Tibial artery (tissue), 4 donors: ENCODE results near the gene SEPTIN7.

Experiments
- DNase-seq, 2 donors: peaks; one replicate each; pipeline ENCODE4 v3.0.0-alpha.2; 2019
- H3K27ac ChIP-seq, 2 donors: fragments of 200-600 bp; sonication (generic) in 1 of 2; 1 replicate in 1 of 2; 2 replicates in 1 of 2; pipeline ENCODE4 v1.5.1; 2018 to 2019; ENCODE audit warnings: mild to moderate bottlenecking in 1 of 2
- H3K27me3 ChIP-seq, 2 donors: fragments of 200-600 bp; sonication (generic) in 1 of 2; one replicate each; pipeline versions ENCODE4 v1.5.1 to v1.6.0; 2016 to 2019
- H3K36me3 ChIP-seq, 3 donors: fragments of 200-600 bp; sonication (generic) in 2 of 3; one replicate each; pipeline ENCODE4 v1.5.1; 2016 to 2019; ENCODE audit warnings: mild to moderate bottlenecking in 2 of 3
- H3K4me1 ChIP-seq, 4 donors: fragments of 200-600 bp; sonication (generic) in 2 of 4; 1 replicate in 3 of 4; 2 replicates in 1 of 4; pipeline ENCODE4 v1.5.1; 2016 to 2019
- H3K4me3 ChIP-seq, 2 donors: fragments of 200-600 bp; sonication (generic) in 1 of 2; 1 replicate in 1 of 2; 2 replicates in 1 of 2; pipeline ENCODE4 v1.5.1; 2018 to 2019; ENCODE audit warnings: mild to moderate bottlenecking in 2 of 2
- H3K9me3 ChIP-seq, 3 donors: fragments of 200-600 bp; sonication (generic) in 1 of 3; one replicate each; pipeline ENCODE4 v1.5.1; 2016 to 2019
- CTCF ChIP-seq, 2 experiments: fragments of 200-600 bp in 1 of 2; fragments of 450-650 bp in 1 of 2; IDR thresholded peaks; one replicate each; pipeline ENCODE4 v1.5.1; 2017 to 2019; ENCODE audit warnings: antibody characterized with exemption in 2 of 2, mild to moderate bottlenecking in 1 of 2, moderate library complexity in 1 of 2
- intact Hi-C: fragments of 100-400 bp; cut with DNase I; formaldehyde crosslinking; loops from one replicate; pipeline ENCODE4 v1.15.0; 2023; ENCODE audit warnings: low total_unique reads

The SEPTIN7 gene

GRCh38 chr7:35781200-35781701 is 19.6 kb upstream of the SEPTIN7 start:
- Histone ChIP-seq H3K4me1 (peaks cover 0 to 13% (median 0%) of the 10 kb centered on the region in 4 donors), H3K36me3 (no peaks in the 10 kb centered on the region), H3K9me3 (no peaks in the 10 kb centered on the region), H3K27me3 (no peaks in the 10 kb centered on the region), H3K4me3 (no peak overlapping the region), H3K27ac (no peak overlapping the region)
- no peak for TF ChIP-seq CTCF (IDR thresholded peaks at IDR 0.05)
- DNase-seq = no peak
- intact Hi-C loops = no loop called here

GRCh38 chr7:35781767-35782515 is 18.9 kb upstream of the SEPTIN7 start:
- Histone ChIP-seq H3K9me3 (no peaks in the 10 kb centered on the region), H3K27me3 (no peaks in the 10 kb centered on the region), H3K4me1 (peaks cover 0 to 12% (median 0%) of the 10 kb centered on the region in 4 donors), H3K4me3 (no peak overlapping the region), H3K27ac (no peak overlapping the region), H3K36me3 (no peaks in the 10 kb centered on the region)
- no peak for DNase-seq
- intact Hi-C loops = no loop called here
- no peak for TF ChIP-seq CTCF (IDR thresholded peaks at IDR 0.05)

GRCh38 chr7:35784332-35784731 is 16.5 kb upstream of the SEPTIN7 start:
- no peaks in the 10 kb centered on the region for H3K36me3 ChIP-seq
- DNase-seq = no peak
- H3K27ac ChIP-seq = no peak overlapping the region
- intact Hi-C loops = no loop called here
- TF ChIP-seq CTCF (IDR thresholded peaks at IDR 0.05) = no peak
- H3K4me3 ChIP-seq = no peak overlapping the region
- H3K4me1 ChIP-seq = peaks cover 0 to 8% (median 0%) of the 10 kb centered on the region in 4 donors
- H3K9me3 ChIP-seq = no peaks in the 10 kb centered on the region
- no peaks in the 10 kb centered on the region for H3K27me3 ChIP-seq

- H3K36me3 ChIP-seq = no peaks in the 10 kb centered on the region
- intact Hi-C loops = no loop called here
- TF ChIP-seq CTCF (IDR thresholded peaks at IDR 0.05) = no peak
- H3K4me3 ChIP-seq = no peak overlapping the region
- H3K4me1 ChIP-seq = peaks cover 0 to under 1% (median 0%) of the 10 kb centered on the region in 4 donors
- H3K27me3 ChIP-seq = no peaks in the 10 kb centered on the region
- no peak overlapping the region for H3K27ac ChIP-seq
- no peak for DNase-seq
- no peaks in the 10 kb centered on the region for H3K9me3 ChIP-seq
Measured at GRCh38 chr7:35785250-35785649, 15.6 kb upstream of the SEPTIN7 start.

GRCh38 chr7:35787925-35788324 is 12.9 kb upstream of the SEPTIN7 start:
- no peak for TF ChIP-seq CTCF (IDR thresholded peaks at IDR 0.05)
- Histone ChIP-seq H3K36me3 (no peaks in the 10 kb centered on the region), H3K27ac (no peak overlapping the region), H3K27me3 (no peaks in the 10 kb centered on the region), H3K4me3 (no peak overlapping the region), H3K4me1 (peaks cover 0 to 13% (median 7%) of the 10 kb centered on the region in 4 donors), H3K9me3 (no peaks in the 10 kb centered on the region)
- no peak for DNase-seq
- intact Hi-C loops = no loop called here
